Keratinocyte (primary cell): ENCODE measurements around the gene FOXA2. TPM values are rescaled to one million over a fixed set of nuclear protein-coding genes. Genes with fewer than 3 reads are reported as not detected.

ENCODE experiments used
- DNase-seq: peaks from one replicate; pipeline ENCODE4 v3.0.0-alpha.2; 2011; ENCODE audit warnings: low read depth, missing footprints, low spot score
- FAIRE-seq: peaks from 2 replicates; lab custom pipeline; 2011; peaks lifted over from hg19 to GRCh38; lab: Jason Lieb, UNC
- H2AFZ ChIP-seq: 2 replicates; pipeline ENCODE4 v1.6.0; 2012; ENCODE audit warnings: low read length, control low read depth, inconsistent platforms; ENCODE audit not compliant: control insufficient read depth
- H3K27ac ChIP-seq: 2 replicates; pipeline ENCODE4 v1.5.1; 2011; ENCODE audit warnings: low read length; ENCODE audit not compliant: control insufficient read depth, insufficient read depth
- H3K27me3 ChIP-seq: 3 replicates; pipeline ENCODE4 v1.6.0; 2011; ENCODE audit warnings: low read length; ENCODE audit not compliant: control insufficient read depth, insufficient read depth; ENCODE audit errors: extremely low read depth
- H3K36me3 ChIP-seq, 2 experiments: 2 replicates in 1 of 2; 3 replicates in 1 of 2; pipeline ENCODE4 v1.5.1; 2011; ENCODE audit warnings: low read length in 2 of 2, mild to moderate bottlenecking in 1 of 2; ENCODE audit not compliant: control insufficient read depth in 2 of 2, insufficient read depth in 2 of 2; ENCODE audit errors: extremely low read depth in 1 of 2
- H3K4me1 ChIP-seq: 3 replicates; pipeline ENCODE4 v1.5.1; 2011; ENCODE audit warnings: low read length; ENCODE audit not compliant: control insufficient read depth, insufficient read depth; ENCODE audit errors: extremely low read depth
- H3K4me2 ChIP-seq: 3 replicates; pipeline ENCODE4 v1.6.0; 2011; ENCODE audit warnings: low read depth, low read length; ENCODE audit not compliant: control insufficient read depth, insufficient read depth; ENCODE audit errors: extremely low read depth
- H3K4me3 ChIP-seq, 3 experiments: fragments of 200-600 bp in 1 of 3; sonication (generic) in 1 of 3; 2 replicates in 2 of 3; 3 replicates in 1 of 3; pipeline ENCODE4 v1.5.1; 2011 to 2016; ENCODE audit warnings: low read length in 3 of 3, mild to moderate bottlenecking in 3 of 3, control low read depth in 2 of 3, inconsistent platforms in 1 of 3, low read depth in 1 of 3, mixed read lengths in 1 of 3, mixed run types in 1 of 3, moderate library complexity in 1 of 3; ENCODE audit not compliant: control insufficient read depth in 2 of 3, insufficient read depth in 2 of 3; ENCODE audit errors: extremely low read depth in 1 of 3
- H3K79me2 ChIP-seq: 2 replicates; pipeline ENCODE4 v1.6.0; 2012; ENCODE audit warnings: low read length; ENCODE audit not compliant: control insufficient read depth, insufficient read depth
- H3K9ac ChIP-seq: 3 replicates; pipeline ENCODE4 v1.6.0; 2011; ENCODE audit warnings: low read length; ENCODE audit not compliant: control insufficient read depth, insufficient read depth; ENCODE audit errors: extremely low read depth
- H3K9me1 ChIP-seq: 3 replicates; pipeline ENCODE4 v1.6.0; 2011; ENCODE audit warnings: low read length; ENCODE audit not compliant: control insufficient read depth, insufficient read depth; ENCODE audit errors: extremely low read depth
- H3K9me3 ChIP-seq: 2 replicates; pipeline ENCODE4 v1.5.1; 2012; ENCODE audit warnings: low read depth, low read length; ENCODE audit not compliant: control insufficient read depth
- H4K20me1 ChIP-seq: 3 replicates; pipeline ENCODE4 v1.6.0; 2011; ENCODE audit warnings: low read length; ENCODE audit not compliant: control insufficient read depth, insufficient read depth; ENCODE audit errors: extremely low read depth
- CTCF ChIP-seq, 3 experiments: IDR thresholded peaks in 1 of 3; conservative IDR thresholded peaks in 1 of 3; optimal IDR thresholded peaks in 1 of 3; 2 replicates in 2 of 3; 3 replicates in 1 of 3; pipeline versions ENCODE3 to v1.5.1; 2011; ENCODE audit warnings: low read length in 3 of 3, mild to moderate bottlenecking in 3 of 3, moderate library complexity in 2 of 3, control low read depth in 1 of 3, inconsistent platforms in 1 of 3; ENCODE audit not compliant: insufficient read depth in 2 of 3; ENCODE audit errors: extremely low read depth in 1 of 3
- EZH2 ChIP-seq: IDR thresholded peaks from one replicate; pipeline ENCODE4 v1.6.1; 2012; ENCODE audit warnings: inconsistent platforms, mild to moderate bottlenecking, low read length, moderate library complexity
- dilution Hi-C: fragments of 300-500 bp; cut with MboI; formaldehyde crosslinking; loops from one replicate; pipeline ENCODE4 v1.7.0; 2020; ENCODE audit warnings: low sequenced_read_pairs; ENCODE audit not compliant: extremely low pct_ligation_motif_present
- polyA minus RNA-seq, 3 experiments: library from RNA; depleted of rRNA, polyadenylated mRNA; stranded (reverse); fragments of >200 nt; gene quantifications; 1 replicate in 1 of 3; 2 replicates in 1 of 3; 3 replicates in 1 of 3; pipeline ENCODE4 v1.2.3, GENCODE V29; 2011
- polyA plus RNA-seq, 5 experiments: library from polyadenylated mRNA; depleted of rRNA in 3 of 5; stranded (reverse) in 3 of 5; stranded (forward) in 1 of 5; unstranded in 1 of 5; fragments of >200 nt; gene quantifications; 1 replicate in 1 of 5; 2 replicates in 3 of 5; 3 replicates in 1 of 5; pipeline versions ENCODE4 v1.2.1 to v1.2.3, GENCODE V29; 2011 to 2012; ENCODE audit warnings: missing spikeins in 2 of 5, low read depth in 1 of 5, low replicate concordance in 1 of 5

The FOXA2 gene
- polyA plus RNA-seq (0.12 to 0.36 TPM (median 0.16 TPM) in 3 replicates), polyA minus RNA-seq (0.36 TPM in 1 of 3 replicates, not detected in the others)
- 0.54 TPM for polyA plus RNA-seq (2011; ENCODE audit: low read depth)
- polyA plus RNA-seq (2011; cell fraction: cytosol; rRNA removed): 0.10 TPM in 2 replicates
- polyA plus RNA-seq (2011; cell fraction: nucleus; rRNA removed): 0.27 and 0.28 TPM in 2 replicates
- 0.47 and 0.72 TPM in 2 replicates for polyA plus RNA-seq (2012; ENCODE audit: low replicate concordance)
- polyA minus RNA-seq (2011; cell fraction: cytosol; rRNA and poly(A)+ RNA removed): not detected
- polyA minus RNA-seq (2011; cell fraction: nucleus; rRNA and poly(A)+ RNA removed): 0.23 and 0.32 TPM in 2 replicates

GRCh38 chr20:22584522-22584921, at the start of gene FOXA2:
Gene FOXA2, minus strand, starts transcription at chr20:22584572. Its CDS starts 294 bp downstream, at chr20:22584278.
- peaks cover 80% of the 10 kb centered on the region for H3K27me3 ChIP-seq
- TF ChIP-seq EZH2: no peak
- H4K20me1 ChIP-seq: no peaks in the 10 kb centered on the region
- DNase-seq: no peak
- no peak for FAIRE-seq
- peak within 1 kb of the TSS; percentile 26 for H2AFZ ChIP-seq
- peak within 1 kb of the TSS; percentile 22 to 65 (median 61) for H3K4me3 ChIP-seq
- no peak within 1 kb of the TSS for H3K9ac ChIP-seq
- no peaks in the 10 kb centered on the region for H3K9me3 ChIP-seq
- H3K4me2 ChIP-seq: peak within 1 kb of the TSS; percentile 70
- H3K9me1 ChIP-seq: no peaks in the 10 kb centered on the region
- H3K79me2 ChIP-seq: no peaks in the 10 kb centered on the region
- no peaks in the 10 kb centered on the region for H3K36me3 ChIP-seq
- no peak within 1 kb of the TSS for H3K27ac ChIP-seq
- H3K4me1 ChIP-seq: no peaks in the 10 kb centered on the region
- dilution Hi-C loops: no loop called here

GRCh38 chr20:22630701-22631100, 46.3 kb upstream of the FOXA2 start:
- H3K27me3 ChIP-seq: no peaks in the 10 kb centered on the region
- TF ChIP-seq EZH2 (no peak), CTCF (optimal IDR thresholded peaks at IDR 0.05 in 1 of 3, IDR thresholded peaks at IDR 0.05 in 1 of 3, conservative IDR thresholded peaks at IDR 0.05 in 1 of 3; ENCODE audit: extremely low read depth in 1 of 3, insufficient read depth in 2 of 3, low read length in 3 of 3) (no peak)
- no peaks in the 10 kb centered on the region for H3K9me3 ChIP-seq
- H3K36me3 ChIP-seq: no peaks in the 10 kb centered on the region
- no peaks in the 10 kb centered on the region for H3K79me2 ChIP-seq
- H3K4me2 ChIP-seq: no peak overlapping the region
- DNase-seq (no peak), FAIRE-seq (no peak)
- no peaks in the 10 kb centered on the region for H3K4me1 ChIP-seq
- no peak overlapping the region for H2AFZ ChIP-seq
- no peak overlapping the region for H3K9ac ChIP-seq
- H3K9me1 ChIP-seq: no peaks in the 10 kb centered on the region
- no peak overlapping the region for H3K4me3 ChIP-seq
- H4K20me1 ChIP-seq: no peaks in the 10 kb centered on the region
- dilution Hi-C loops: no loop called here
- no peak overlapping the region for H3K27ac ChIP-seq
